Measurements from ENCODE around the gene ZEB2. TPM values are rescaled to one million over a fixed set of nuclear protein-coding genes. Genes with fewer than 3 reads are reported as not detected.

ZEB2 gene
- total RNA-seq, 1 experiment from 2014 or later = 1.2 TPM

- Histone ChIP-seq H2BK120ac (ENCODE audit: low read depth, low read length, poor library complexity, severe bottlenecking) (no peak overlapping the region), H3K4ac (ENCODE audit: low read depth, low read length) (no peak overlapping the region), H4K8ac (replicated peaks; ENCODE audit: insufficient read length, low read depth, low read length) (no peak overlapping the region), H3K27ac (ENCODE audit: insufficient read length, low read depth, low read length) (no peak overlapping the region), H3K23me2 (ENCODE audit: insufficient read length, low read depth, low read length, poor library complexity, severe bottlenecking) (no peaks in the 10 kb centered on the region), H2BK5ac (ENCODE audit: insufficient read length, low read length) (no peak overlapping the region), H3K27me3 (ENCODE audit: insufficient read depth, low read length) (no peaks in the 10 kb centered on the region), H4K20me1 (ENCODE audit: control insufficient read depth, insufficient read depth, insufficient read length) (no peaks in the 10 kb centered on the region), H3K79me1 (ENCODE audit: insufficient read depth, low read depth, low read length, poor library complexity, severe bottlenecking) (no peaks in the 10 kb centered on the region), H2BK20ac (ENCODE audit: low read depth, low read length, poor library complexity, severe bottlenecking) (no peak overlapping the region), H2AFZ (ENCODE audit: low read length) (no peak overlapping the region), H4K5ac (ENCODE audit: insufficient read length, low read depth, low read length) (no peak overlapping the region), H3K9ac (ENCODE audit: extremely low read depth, insufficient read length, low read length) (no peak overlapping the region), H3K56ac (ENCODE audit: insufficient read length, low read depth, low read length) (no peak overlapping the region), H3K14ac (ENCODE audit: insufficient read depth, low read length) (no peak overlapping the region), H2BK12ac (ENCODE audit: insufficient read length, low read depth, low read length) (no peak overlapping the region), H3K9me3 (ENCODE audit: control insufficient read depth, low read depth, low read length) (no peaks in the 10 kb centered on the region), H3K79me2 (ENCODE audit: insufficient read depth, low read length) (no peaks in the 10 kb centered on the region), H3K18ac (ENCODE audit: insufficient read length, low read depth, low read length) (no peak overlapping the region), H2BK15ac (ENCODE audit: low read depth, low read length) (no peak overlapping the region), H4K91ac (ENCODE audit: insufficient read length, low read depth, low read length) (no peak overlapping the region), H3T11ph (ENCODE audit: low read length) (no peak overlapping the region), H3K4me2 (ENCODE audit: insufficient read depth, insufficient read length, low read length) (no peak overlapping the region), H2AK5ac (ENCODE audit: insufficient read length, low read length) (no peak overlapping the region), H3K23ac (ENCODE audit: insufficient read length, low read depth, low read length) (no peak overlapping the region), H3K4me1 (ENCODE audit: insufficient read depth, low read length) (no peaks in the 10 kb centered on the region; the same call in 1 of the 2 replicates)
- Mint-ChIP-seq H3K4me3 (no peak overlapping the region), H3K9me3 (no peaks in the 10 kb centered on the region; a peak in 1 of 5 replicates), H3K27ac (0 out of 7 replicates have a peak overlapping the region, but pooled peaks of 1 of the 3 experiments have one; percentile 55), H3K4me1 (peaks cover 21 to 26% of the 10 kb centered on the region in 2 experiments), H3K36me3 (ENCODE audit: insufficient read depth in 1 of 3, low read depth in 3 of 3) (no peaks in the 10 kb centered on the region), H3K27me3 (ENCODE audit: low read depth) (no peaks in the 10 kb centered on the region)
- WGBS (ENCODE audit: extremely low coverage, insufficient read length, low lambda C conversion rate) = no CpG with 5 or more reads among the region's 4 CpGs
- no peak for DNase-seq
- no peak for TF ChIP-seq CTCF (conservative IDR thresholded peaks at IDR 0.05)
Observed at GRCh38 chr2:144426981-144427479, 92.9 kb downstream of the ZEB2 start.

All from H9 (cell line).